Endothelial cell of umbilical vein (primary cell): ENCODE data around the gene ITGA7. TPM values are rescaled to one million over a fixed set of nuclear protein-coding genes. Genes with fewer than 3 reads are reported as not detected.

Experiments used
- BruUV-seq: library from RNA; stranded (reverse); fragments of 400-500 nt; replicated peaks from 2 replicates; lab custom pipeline; 2021; lab: Mats Ljungman, UMichigan
- CTCF ChIA-PET: fragments of 300-600, 350-600 bp; sonication (Branson Sonifier 250); formaldehyde crosslinking; loops from one replicate; lab custom pipeline; 2021; ENCODE audit warnings: antibody characterized with exemption, inconsistent platforms; lab: Charles Lee
- POLR2A ChIA-PET: fragments of 300-600, 350-600 bp; sonication (Branson Sonifier 250); formaldehyde crosslinking; loops from one replicate; lab custom pipeline; 2021; ENCODE audit warnings: antibody characterized with exemption, inconsistent platforms; lab: Charles Lee
- DNase-seq: peaks from one replicate; pipeline ENCODE4 v3.0.0-alpha.2; 2011; ENCODE audit warnings: low read depth, low spot score
- FAIRE-seq: peaks from 2 replicates; lab custom pipeline; 2011; peaks lifted over from hg19 to GRCh38; lab: Jason Lieb, UNC
- H2AFZ ChIP-seq: 2 replicates; pipeline ENCODE4 v1.6.0; 2012; ENCODE audit warnings: low read depth, low read length, control low read depth, inconsistent platforms
- H3K27ac ChIP-seq: 2 replicates; pipeline ENCODE4 v1.5.1; 2011; ENCODE audit warnings: low read depth, mild to moderate bottlenecking, control low read depth, low read length, moderate library complexity; ENCODE audit not compliant: insufficient read depth
- H3K27me3 ChIP-seq, 2 experiments: 2 replicates each; pipeline versions ENCODE4 v1.6.0 to v1.6.1; 2011; ENCODE audit warnings: low read length in 2 of 2, mixed read lengths in 1 of 2; ENCODE audit not compliant: control insufficient read depth in 2 of 2, insufficient read depth in 2 of 2
- H3K36me3 ChIP-seq, 2 experiments: 2 replicates in 1 of 2; 3 replicates in 1 of 2; pipeline ENCODE4 v1.5.1; 2011; ENCODE audit warnings: low read length in 2 of 2, mild to moderate bottlenecking in 1 of 2, moderate library complexity in 1 of 2; ENCODE audit not compliant: control insufficient read depth in 2 of 2, insufficient read depth in 2 of 2; ENCODE audit errors: extremely low read depth in 1 of 2
- H3K4me1 ChIP-seq: 3 replicates; pipeline ENCODE4 v1.5.1; 2011; ENCODE audit warnings: mild to moderate bottlenecking, low read length; ENCODE audit not compliant: control insufficient read depth, insufficient read depth; ENCODE audit errors: extremely low read depth
- H3K4me2 ChIP-seq: 2 replicates; pipeline ENCODE4 v1.6.1; 2011; ENCODE audit warnings: low read length, control low read depth, mixed read lengths; ENCODE audit not compliant: insufficient read depth
- H3K4me3 ChIP-seq, 3 experiments: fragments of 200-600 bp in 1 of 3; sonication (generic), shearing (Covaris generic) in 1 of 3; replicated peaks in 1 of 3; 2 replicates each; pipeline ENCODE4 v1.5.1; 2011 to 2016; ENCODE audit warnings: control low read depth in 3 of 3, low read length in 3 of 3, mild to moderate bottlenecking in 2 of 3, inconsistent platforms in 1 of 3, low read depth in 1 of 3, moderate library complexity in 1 of 3; ENCODE audit not compliant: insufficient read depth in 1 of 3
- H3K79me2 ChIP-seq: 2 replicates; pipeline ENCODE4 v1.6.0; 2012; ENCODE audit warnings: low read length, inconsistent platforms; ENCODE audit not compliant: control insufficient read depth, insufficient read depth
- H3K9ac ChIP-seq: replicated peaks from 2 replicates; pipeline ENCODE3; 2011; ENCODE audit warnings: low read length, control low read depth; ENCODE audit not compliant: insufficient read depth; ENCODE audit errors: extremely low read depth
- H3K9me1 ChIP-seq: replicated peaks from 3 replicates; pipeline ENCODE4 v1.6.0; 2011; ENCODE audit warnings: mild to moderate bottlenecking, low read length; ENCODE audit not compliant: control insufficient read depth, insufficient read depth; ENCODE audit errors: extremely low read depth
- H3K9me3 ChIP-seq: replicated peaks from 2 replicates; pipeline ENCODE4 v1.5.1; 2012; ENCODE audit warnings: low read length, inconsistent platforms; ENCODE audit not compliant: control insufficient read depth, insufficient read depth
- H4K20me1 ChIP-seq: replicated peaks from 2 replicates; pipeline ENCODE3; 2011; ENCODE audit warnings: mild to moderate bottlenecking, low read length; ENCODE audit not compliant: control insufficient read depth, insufficient read depth; ENCODE audit errors: extremely low read depth
- EZH2 ChIP-seq: IDR thresholded peaks from 2 replicates; pipeline ENCODE4 v1.6.1; 2012; ENCODE audit warnings: borderline replicate concordance, low read depth, mild to moderate bottlenecking, moderate library complexity, low read length, inconsistent platforms; ENCODE audit not compliant: severe bottlenecking
- FOS ChIP-seq: IDR thresholded peaks from 2 replicates; pipeline ENCODE4 v1.6.1; 2011; ENCODE audit warnings: mild to moderate bottlenecking, low read length, moderate library complexity, borderline replicate concordance; ENCODE audit not compliant: insufficient read depth
- GATA2 ChIP-seq: IDR thresholded peaks from 2 replicates; pipeline ENCODE4 v1.7.0; 2011; ENCODE audit warnings: low read depth, mild to moderate bottlenecking, moderate library complexity, mixed read lengths, low read length; ENCODE audit not compliant: insufficient read length, insufficient read depth
- JUN ChIP-seq: IDR thresholded peaks from 2 replicates; pipeline ENCODE4 v1.6.1; 2011; ENCODE audit warnings: borderline replicate concordance, low read depth; ENCODE audit not compliant: insufficient read length, insufficient read depth
- MAX ChIP-seq: IDR thresholded peaks from 2 replicates; pipeline ENCODE4 v1.6.1; 2011; ENCODE audit not compliant: insufficient read depth, insufficient read length
- MYC ChIP-seq: IDR thresholded peaks from one replicate; pipeline ENCODE4 v1.6.1; 2011; ENCODE audit warnings: mild to moderate bottlenecking, low read depth, low read length
- POLR2A ChIP-seq: IDR thresholded peaks from 2 replicates; pipeline ENCODE4 v1.6.1; 2012; ENCODE audit warnings: low read depth, mild to moderate bottlenecking, control low read depth, low read length
- POLR2AphosphoS5 ChIP-seq: IDR thresholded peaks from 2 replicates; pipeline ENCODE4 v1.6.1; 2012; ENCODE audit warnings: low read depth, mild to moderate bottlenecking, control low read depth, low read length, moderate library complexity; ENCODE audit not compliant: insufficient read depth
- dilution Hi-C: fragments of 300-500 bp; cut with MboI; formaldehyde crosslinking; loops from one replicate; pipeline ENCODE4 v1.15.0; 2019; ENCODE audit warnings: low sequenced_read_pairs; ENCODE audit not compliant: extremely low pct_ligation_motif_present
- intact Hi-C: fragments of 100-400 bp; cut with micrococcal nuclease; formaldehyde crosslinking; loops from one replicate; pipeline ENCODE4 v1.10.0; 2022
- polyA plus RNA-seq, 4 experiments: library from polyadenylated mRNA; depleted of rRNA in 3 of 4; stranded (reverse) in 3 of 4; unstranded in 1 of 4; fragments of >200 nt; gene quantifications; 2 replicates each; pipeline versions ENCODE4 v1.2.1 to v1.2.3, GENCODE V29; 2011 to 2012; ENCODE audit warnings: missing spikeins in 1 of 4
- total RNA-seq: library from RNA; stranded (reverse); gene quantifications from 2 replicates; pipeline ENCODE4 v1.2.3, GENCODE V29; 2021
- TF ChIP-seq, protein P1 (sequence below), 2 donors: IDR thresholded peaks; 1 replicate in 1 of 2; 2 replicates in 1 of 2; pipeline ENCODE4 v1.5.1; 2011; ENCODE audit warnings: low read length in 2 of 2, mild to moderate bottlenecking in 2 of 2, moderate library complexity in 2 of 2, control low read depth in 1 of 2, inconsistent platforms in 1 of 2, low read depth in 1 of 2; ENCODE audit not compliant: insufficient read depth in 1 of 2; ENCODE audit errors: extremely low read depth in 1 of 2

ITGA7 gene
- total and polyA plus RNA-seq, 2 donors (not counting 3 experiments of a cell fraction or from before 2014, with no cell fraction given) = 0.41 to 0.84 TPM

DNA sequence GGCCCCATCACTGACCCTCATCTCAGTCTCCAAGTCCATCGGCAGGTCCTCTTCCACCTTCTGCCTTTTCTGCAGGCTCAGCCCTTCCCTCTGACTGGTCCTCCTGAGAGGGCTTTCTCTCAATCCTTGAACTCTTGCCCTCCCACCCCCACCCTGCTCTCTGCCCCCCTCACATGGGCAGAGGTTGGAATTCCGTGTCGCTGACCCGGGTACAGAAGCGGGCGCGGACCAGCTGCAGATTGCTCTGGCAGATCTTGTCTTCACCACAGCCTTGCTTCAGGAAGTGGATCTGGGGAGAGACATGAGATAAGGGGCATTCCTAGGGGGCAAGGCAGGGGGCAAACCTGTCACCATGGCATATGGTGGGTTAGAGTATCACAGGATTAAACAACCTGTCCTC lies 12.4 kb downstream of the ITGA7 start:
- H3K79me2 ChIP-seq = no peaks in the 10 kb centered on the region
- FAIRE-seq = no peak
- intact Hi-C loops = no loop called here

More for the DNA sequence above, 12.4 kb downstream of the ITGA7 start:
- TF ChIP-seq FOS (no peak), GATA2 (no peak), POLR2A (no peak), MYC (no peak), JUN (no peak), POLR2AphosphoS5 (no peak), MAX (no peak), EZH2 (no peak)
- TF ChIP-seq, protein P1, sequence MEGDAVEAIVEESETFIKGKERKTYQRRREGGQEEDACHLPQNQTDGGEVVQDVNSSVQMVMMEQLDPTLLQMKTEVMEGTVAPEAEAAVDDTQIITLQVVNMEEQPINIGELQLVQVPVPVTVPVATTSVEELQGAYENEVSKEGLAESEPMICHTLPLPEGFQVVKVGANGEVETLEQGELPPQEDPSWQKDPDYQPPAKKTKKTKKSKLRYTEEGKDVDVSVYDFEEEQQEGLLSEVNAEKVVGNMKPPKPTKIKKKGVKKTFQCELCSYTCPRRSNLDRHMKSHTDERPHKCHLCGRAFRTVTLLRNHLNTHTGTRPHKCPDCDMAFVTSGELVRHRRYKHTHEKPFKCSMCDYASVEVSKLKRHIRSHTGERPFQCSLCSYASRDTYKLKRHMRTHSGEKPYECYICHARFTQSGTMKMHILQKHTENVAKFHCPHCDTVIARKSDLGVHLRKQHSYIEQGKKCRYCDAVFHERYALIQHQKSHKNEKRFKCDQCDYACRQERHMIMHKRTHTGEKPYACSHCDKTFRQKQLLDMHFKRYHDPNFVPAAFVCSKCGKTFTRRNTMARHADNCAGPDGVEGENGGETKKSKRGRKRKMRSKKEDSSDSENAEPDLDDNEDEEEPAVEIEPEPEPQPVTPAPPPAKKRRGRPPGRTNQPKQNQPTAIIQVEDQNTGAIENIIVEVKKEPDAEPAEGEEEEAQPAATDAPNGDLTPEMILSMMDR (IDR thresholded peaks at IDR 0.05; ENCODE audit: extremely low read depth in 1 of 2, insufficient read depth in 1 of 2, low read depth in 1 of 2, low read length in 2 of 2) = no peak
- ChIA-PET CTCF (interaction anchor here (1.2 to 2.9 kb wide), 2 partner anchors 39 to 49 kb away, joined by 3 to 15 read pairs; no protein-coding TSS in a partner anchor), POLR2A (no interaction called here)
- Histone ChIP-seq H3K4me3 (no peak overlapping the region), H2AFZ (no peak overlapping the region), H4K20me1 (no peaks in the 10 kb centered on the region), H3K27ac (no peak overlapping the region), H3K4me2 (no peak overlapping the region), H3K9ac (no peak overlapping the region), H3K9me3 (no peaks in the 10 kb centered on the region), H3K9me1 (no peaks in the 10 kb centered on the region), H3K27me3 (no peaks in the 10 kb centered on the region), H3K36me3 (no peaks in the 10 kb centered on the region), H3K4me1 (no peaks in the 10 kb centered on the region)
- dilution Hi-C loops = no loop called here
- no TSS peak for BruUV-seq
- no peak for DNase-seq
